OCI-LY3 (cell line): ENCODE results near the gene ABLIM3.

Experiments
- CTCF ChIP-seq: fragments of 200-600, 300-600 bp; sonication (generic); IDR thresholded peaks from 2 replicates; pipeline ENCODE4 v1.5.1; 2014; ENCODE audit warnings: antibody characterized with exemption, low read length, low read depth
- EZH2phosphoT487 ChIP-seq: fragments of 200-600 bp; shearing (Covaris generic); IDR thresholded peaks from 2 replicates; pipeline ENCODE4 v1.6.1; 2018; ENCODE audit warnings: antibody characterized with exemption, mixed run types, low read depth

GRCh38 chr5:149207831-149208230, 66.5 kb downstream of the ABLIM3 start:
- TF ChIP-seq CTCF (no peak), EZH2phosphoT487 (no peak)
